GM12872 (cell line): ENCODE data around the gene KRTAP12-1.

Experiments
- TF ChIP-seq, protein P1 (sequence below): IDR thresholded peaks from 3 replicates; pipeline ENCODE4 v1.5.1; 2011; ENCODE audit warnings: low read depth, mild to moderate bottlenecking, low read length, moderate library complexity; ENCODE audit not compliant: insufficient read depth

The KRTAP12-1 gene

GRCh38 chr21:44718093-44718492 is 36.1 kb upstream of the KRTAP12-1 start:
- TF ChIP-seq, protein P1, sequence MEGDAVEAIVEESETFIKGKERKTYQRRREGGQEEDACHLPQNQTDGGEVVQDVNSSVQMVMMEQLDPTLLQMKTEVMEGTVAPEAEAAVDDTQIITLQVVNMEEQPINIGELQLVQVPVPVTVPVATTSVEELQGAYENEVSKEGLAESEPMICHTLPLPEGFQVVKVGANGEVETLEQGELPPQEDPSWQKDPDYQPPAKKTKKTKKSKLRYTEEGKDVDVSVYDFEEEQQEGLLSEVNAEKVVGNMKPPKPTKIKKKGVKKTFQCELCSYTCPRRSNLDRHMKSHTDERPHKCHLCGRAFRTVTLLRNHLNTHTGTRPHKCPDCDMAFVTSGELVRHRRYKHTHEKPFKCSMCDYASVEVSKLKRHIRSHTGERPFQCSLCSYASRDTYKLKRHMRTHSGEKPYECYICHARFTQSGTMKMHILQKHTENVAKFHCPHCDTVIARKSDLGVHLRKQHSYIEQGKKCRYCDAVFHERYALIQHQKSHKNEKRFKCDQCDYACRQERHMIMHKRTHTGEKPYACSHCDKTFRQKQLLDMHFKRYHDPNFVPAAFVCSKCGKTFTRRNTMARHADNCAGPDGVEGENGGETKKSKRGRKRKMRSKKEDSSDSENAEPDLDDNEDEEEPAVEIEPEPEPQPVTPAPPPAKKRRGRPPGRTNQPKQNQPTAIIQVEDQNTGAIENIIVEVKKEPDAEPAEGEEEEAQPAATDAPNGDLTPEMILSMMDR = no peak

DNA sequence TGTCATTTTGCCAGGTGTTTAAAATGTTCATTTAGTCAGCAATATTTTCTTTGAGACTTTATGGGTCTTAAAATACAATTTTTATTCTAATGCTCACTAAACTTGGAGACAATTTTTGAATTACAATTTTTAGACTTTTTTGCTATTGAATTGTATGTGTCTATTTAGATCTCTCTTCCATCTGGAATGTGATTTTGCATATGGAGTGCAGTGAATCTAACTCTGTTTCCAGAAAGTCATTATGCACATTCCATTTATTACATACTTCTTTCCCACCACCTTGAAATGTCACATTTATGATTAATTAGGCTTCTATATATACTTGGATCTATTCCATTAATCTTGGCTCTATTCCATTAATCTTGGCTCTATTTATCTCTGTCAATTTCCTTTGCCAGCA is 35.0 kb upstream of the KRTAP12-1 start:
- TF ChIP-seq, protein P1 = no peak

- TF ChIP-seq, protein P1 = no peak
Observed at GRCh38 chr21:44714905-44715304, 32.9 kb upstream of the KRTAP12-1 start.

- TF ChIP-seq, protein P1 = no peak
Observed at GRCh38 chr21:44713846-44714245, 31.9 kb upstream of the KRTAP12-1 start.

DNA sequence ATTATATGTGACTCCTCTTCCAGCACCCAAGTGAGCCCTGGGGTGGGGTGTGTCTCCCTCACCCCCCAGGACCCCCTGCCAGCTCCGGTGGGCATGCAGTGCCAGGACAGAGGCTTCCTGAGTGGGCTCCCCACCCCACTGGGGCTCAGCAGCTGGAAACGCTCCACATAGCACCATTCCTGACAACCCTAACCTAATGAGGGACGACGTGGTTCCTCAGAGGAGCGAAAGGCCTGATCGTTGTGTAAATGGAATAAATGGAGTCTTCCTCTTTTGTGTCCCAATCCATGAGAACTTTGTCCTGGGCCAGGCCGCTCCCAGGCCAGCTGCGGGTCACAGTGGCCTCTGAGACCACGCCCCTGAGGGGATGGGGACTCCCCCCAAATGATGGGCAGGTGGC is 31.2 kb upstream of the KRTAP12-1 start:
- TF ChIP-seq, protein P1 = no peak

DNA sequence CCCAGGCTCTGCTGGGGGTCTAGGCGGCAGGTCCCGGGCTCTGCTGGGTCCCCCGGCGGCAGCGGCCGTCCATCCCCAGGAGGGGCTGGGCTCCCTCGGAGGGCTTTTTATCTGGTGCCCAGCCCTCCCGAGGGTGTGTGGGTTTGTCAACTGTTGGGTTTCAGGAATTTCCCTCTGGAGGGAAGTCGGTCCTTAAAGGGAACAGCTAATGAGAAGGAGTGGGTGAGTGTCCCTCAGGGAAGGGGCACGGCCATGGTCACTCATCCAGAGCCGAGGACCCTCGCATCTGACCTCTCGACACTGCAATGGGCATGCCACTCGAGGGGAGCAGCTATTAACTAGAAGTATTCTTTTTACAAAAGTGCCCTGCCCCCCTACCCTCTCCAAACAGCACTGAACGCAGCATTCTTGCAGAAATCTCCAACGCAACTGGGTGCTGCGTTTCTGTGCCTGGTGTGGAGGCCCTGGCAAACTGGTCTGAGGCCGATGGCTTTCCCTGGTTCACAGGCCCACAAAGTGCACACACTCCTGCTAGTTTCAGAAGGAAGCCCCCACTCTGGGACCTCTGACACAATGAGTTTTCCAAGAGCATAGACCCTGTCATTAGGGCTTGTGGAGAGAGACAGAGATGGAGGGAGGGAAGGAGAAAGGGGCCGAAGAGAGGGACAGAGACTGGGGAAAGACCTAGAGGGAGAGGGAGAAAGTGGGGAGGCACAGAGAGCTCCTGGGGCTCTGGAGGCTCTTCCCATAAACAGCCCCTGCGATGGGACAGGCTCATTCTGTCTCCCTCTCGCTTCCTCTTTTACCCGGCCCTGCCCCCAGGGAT is 30.5 kb upstream of the KRTAP12-1 start:
- TF ChIP-seq, protein P1 = no peak

GRCh38 chr21:44711327-44712202 is 29.6 kb upstream of the KRTAP12-1 start, which contains the start of gene TSPEAR:
TSPEAR (minus strand) TSS chr21:44711572; CDS start chr21:44711514, 58 bp downstream.
- TF ChIP-seq, protein P1 = no peak
